Transverse colon (tissue), 4 donors: Measurements from ENCODE around the gene GAMT. TPM values are rescaled to one million over a fixed set of nuclear protein-coding genes. Genes with fewer than 3 reads are reported as not detected.

Source experiments
- DNase-seq: peaks from one replicate; pipeline ENCODE4 v3.0.0-alpha.2; 2019
- H3K27ac ChIP-seq, 4 donors: fragments of 200-600 bp; sonication (generic); 2 replicates each; pipeline ENCODE4 v1.5.1; 2016 to 2018; ENCODE audit warnings: inconsistent platforms in 4 of 4
- H3K27me3 ChIP-seq: fragments of 200-600 bp; sonication (generic); 2 replicates; pipeline ENCODE4 v1.5.1; 2017; ENCODE audit warnings: inconsistent platforms
- H3K36me3 ChIP-seq, 4 donors: fragments of 200-600 bp; sonication (generic); 2 replicates each; pipeline ENCODE4 v1.5.1; 2017 to 2019; ENCODE audit warnings: inconsistent platforms in 4 of 4
- H3K4me1 ChIP-seq, 4 donors: fragments of 200-600 bp; sonication (generic); 2 replicates each; pipeline ENCODE4 v1.5.1; 2017 to 2020; ENCODE audit warnings: inconsistent platforms in 4 of 4
- H3K4me3 ChIP-seq, 4 donors: fragments of 200-600 bp; sonication (generic); 1 replicate in 1 of 4; 2 replicates in 3 of 4; pipeline versions ENCODE4 v1.5.1 to v1.6.1; 2017 to 2019; ENCODE audit warnings: inconsistent platforms in 4 of 4
- H3K9me3 ChIP-seq, 2 donors: fragments of 200-600 bp; sonication (generic); 2 replicates each; pipeline ENCODE4 v1.5.1; 2017 to 2019; ENCODE audit warnings: inconsistent platforms in 2 of 2
- CTCF ChIP-seq, 5 experiments: fragments of 200-600 bp in 3 of 5; fragments of 450-650 bp in 2 of 5; sonication (generic) in 3 of 5; IDR thresholded peaks; 1 replicate in 2 of 5; 2 replicates in 3 of 5; pipeline ENCODE4 v1.5.1; 2016 to 2017; ENCODE audit warnings: antibody characterized with exemption in 5 of 5, inconsistent platforms in 3 of 5, mild to moderate bottlenecking in 2 of 5, moderate library complexity in 1 of 5
- EP300 ChIP-seq: sonication (generic); formaldehyde crosslinking; IDR thresholded peaks from one replicate; pipeline ENCODE4 v1.6.1; 2017; ENCODE audit warnings: antibody characterized with exemption, low read depth
- POLR2A ChIP-seq: fragments of 450-650 bp; IDR thresholded peaks from one replicate; pipeline ENCODE4 v1.6.1; 2016; ENCODE audit warnings: antibody characterized with exemption, mild to moderate bottlenecking, moderate library complexity
- POLR2AphosphoS5 ChIP-seq, 3 donors: sonication (generic); formaldehyde crosslinking; IDR thresholded peaks; one replicate each; pipeline ENCODE4 v1.6.1; 2016; ENCODE audit warnings: antibody characterized with exemption in 3 of 3
- WGBS, 2 donors: methylation state at CpG; one replicate each; pipeline ENCODE4 v1.1.5; 2018; ENCODE audit warnings: low coverage in 1 of 2; 5-methylcytosine and 5-hydroxymethylcytosine counted together
- in situ Hi-C, 4 donors: fragments of 200-750 bp; cut with MboI; loops; one replicate each; pipeline versions ENCODE4 v1.15.0 to v1.15.1; 2017; ENCODE audit warnings: low sequenced_read_pairs in 3 of 4, low pct_ligation_motif_present in 1 of 4, low pct_unique_long_range_greater_than_20kb in 1 of 4
- intact Hi-C: fragments of 100-400 bp; cut with DNase I; formaldehyde crosslinking; loops from one replicate; pipeline ENCODE4 v1.15.1; 2023; ENCODE audit warnings: low total_unique reads
- total RNA-seq, 4 donors: library from RNA; depleted of rRNA; stranded (reverse); fragments of >200 nt; gene quantifications; one replicate each; pipeline ENCODE4 v1.1.0, GENCODE V29; 2016

GAMT gene
- total RNA-seq, 4 donors from 2014 or later, result 1.4 to 4.4 (median 2.9) TPM

- H3K4me1 ChIP-seq, result peaks cover 0 to 9% (median under 1%) of the 10 kb centered on the region in 4 donors
- peak overlapping the region in 1 of 4 donors; percentile 28 for H3K27ac ChIP-seq
- no peak for TF ChIP-seq CTCF (IDR thresholded peaks at IDR 0.05)
- TF ChIP-seq POLR2A, result no peak
- TF ChIP-seq EP300, result no peak
- no peak for TF ChIP-seq POLR2AphosphoS5 (IDR thresholded peaks at IDR 0.05)
- no peaks in the 10 kb centered on the region for H3K27me3 ChIP-seq
- no peaks in the 10 kb centered on the region for H3K9me3 ChIP-seq
- 86 to 90% methylated on average over 4 to 30 of the region's 41 CpGs for WGBS, 2 donors
- no peak overlapping the region for H3K4me3 ChIP-seq
- intact Hi-C loops, result no loop called here
- no peak for DNase-seq
- in situ Hi-C loops, result no loop called here
- peaks cover 0 to 59% (median 27%) of the 10 kb centered on the region in 4 donors for H3K36me3 ChIP-seq
Observed at GRCh38 chr19:1428738-1429391, 27.5 kb upstream of the GAMT start.

GRCh38 chr19:1427221-1427920 is 26.0 kb upstream of the GAMT start:
- Histone ChIP-seq H3K27ac (no peak overlapping the region), H3K36me3 (peaks cover 0 to 61% (median 27%) of the 10 kb centered on the region in 4 donors), H3K27me3 (no peaks in the 10 kb centered on the region), H3K4me1 (peaks cover 0 to 12% (median 2%) of the 10 kb centered on the region in 4 donors), H3K4me3 (no peak overlapping the region), H3K9me3 (no peaks in the 10 kb centered on the region)
- WGBS, 2 donors, result 93 to 100% methylated on average over 2 to 27 of the region's 27 CpGs
- no peak for TF ChIP-seq POLR2A
- TF ChIP-seq EP300, result no peak
- DNase-seq, result no peak
- intact Hi-C loops, result no loop called here
- in situ Hi-C loops, result no loop called here

- Histone ChIP-seq H3K9me3 (no peaks in the 10 kb centered on the region), H3K36me3 (peaks cover 0 to 57% (median 23%) of the 10 kb centered on the region in 4 donors), H3K4me3 (no peak overlapping the region), H3K4me1 (peaks cover 0 to 12% (median 2%) of the 10 kb centered on the region in 4 donors), H3K27ac (no peak overlapping the region), H3K27me3 (no peaks in the 10 kb centered on the region)
- in situ Hi-C loops (no loop called here), intact Hi-C loops (no loop called here)
- 87 to 92% methylated on average over 3 to 9 of the region's 9 CpGs for WGBS, 2 donors
- DNase-seq, result no peak
- no peak for TF ChIP-seq POLR2AphosphoS5 (IDR thresholded peaks at IDR 0.05)
- TF ChIP-seq CTCF (IDR thresholded peaks at IDR 0.05), result no peak
- TF ChIP-seq POLR2A, result no peak
- no peak for TF ChIP-seq EP300
Observed at GRCh38 chr19:1426736-1427135, 25.4 kb upstream of the GAMT start.

- no peak for TF ChIP-seq POLR2A
- no peak for TF ChIP-seq EP300
- no peak for TF ChIP-seq CTCF (IDR thresholded peaks at IDR 0.05)
- Histone ChIP-seq H3K36me3 (peaks cover 0 to 52% (median 24%) of the 10 kb centered on the region in 4 donors), H3K4me3 (no peak overlapping the region), H3K9me3 (no peaks in the 10 kb centered on the region), H3K27ac (no peak overlapping the region), H3K27me3 (no peaks in the 10 kb centered on the region), H3K4me1 (peaks cover 0 to 12% (median 2%) of the 10 kb centered on the region in 4 donors)
- in situ Hi-C loops (no loop called here), intact Hi-C loops (no loop called here)
- no peak for DNase-seq
- WGBS, 2 donors, result 83 to 92% methylated on average over 2 to 14 of the region's 14 CpGs
Observed at GRCh38 chr19:1425902-1426301, 24.6 kb upstream of the GAMT start.
